ENCODE results near the gene NINJ1.
"Not testable (repeated sequence)": the region's sequence is repeated elsewhere in the genome, so short reads cannot be mapped to it uniquely, and the experiment has no call there.

DNA sequence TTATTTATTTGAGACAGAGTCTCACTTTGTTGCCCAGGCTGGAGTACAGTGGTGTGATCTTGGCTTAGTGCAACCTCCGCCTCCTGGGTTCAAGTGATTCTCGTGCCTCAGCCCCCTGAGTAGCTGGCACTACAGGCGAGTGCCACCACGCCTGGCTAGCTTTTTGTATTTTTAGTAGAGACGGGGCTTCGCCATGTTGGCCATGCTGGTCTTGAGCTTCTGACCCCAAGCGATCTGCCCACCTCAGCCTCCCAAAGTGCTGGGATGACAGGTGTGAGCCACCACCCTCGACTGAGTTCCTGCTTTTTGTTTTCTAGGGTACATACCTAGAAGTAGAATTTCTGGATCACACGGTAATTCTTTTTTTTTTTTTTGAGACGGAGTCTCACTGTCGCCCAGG, 33.0 kb downstream of the NINJ1 start:
- TF ChIP-seq, protein P1, sequence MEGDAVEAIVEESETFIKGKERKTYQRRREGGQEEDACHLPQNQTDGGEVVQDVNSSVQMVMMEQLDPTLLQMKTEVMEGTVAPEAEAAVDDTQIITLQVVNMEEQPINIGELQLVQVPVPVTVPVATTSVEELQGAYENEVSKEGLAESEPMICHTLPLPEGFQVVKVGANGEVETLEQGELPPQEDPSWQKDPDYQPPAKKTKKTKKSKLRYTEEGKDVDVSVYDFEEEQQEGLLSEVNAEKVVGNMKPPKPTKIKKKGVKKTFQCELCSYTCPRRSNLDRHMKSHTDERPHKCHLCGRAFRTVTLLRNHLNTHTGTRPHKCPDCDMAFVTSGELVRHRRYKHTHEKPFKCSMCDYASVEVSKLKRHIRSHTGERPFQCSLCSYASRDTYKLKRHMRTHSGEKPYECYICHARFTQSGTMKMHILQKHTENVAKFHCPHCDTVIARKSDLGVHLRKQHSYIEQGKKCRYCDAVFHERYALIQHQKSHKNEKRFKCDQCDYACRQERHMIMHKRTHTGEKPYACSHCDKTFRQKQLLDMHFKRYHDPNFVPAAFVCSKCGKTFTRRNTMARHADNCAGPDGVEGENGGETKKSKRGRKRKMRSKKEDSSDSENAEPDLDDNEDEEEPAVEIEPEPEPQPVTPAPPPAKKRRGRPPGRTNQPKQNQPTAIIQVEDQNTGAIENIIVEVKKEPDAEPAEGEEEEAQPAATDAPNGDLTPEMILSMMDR (conservative IDR thresholded peaks at IDR 0.05; ENCODE audit: low read length), result not testable (repeated sequence)
- TF ChIP-seq EZH2phosphoT487 (IDR thresholded peaks at IDR 0.05; ENCODE audit: borderline replicate concordance), result not testable (repeated sequence)

Data from Loucy (cell line).